Measurements from ENCODE around the gene GNA15.

GNA15 gene

DNA sequence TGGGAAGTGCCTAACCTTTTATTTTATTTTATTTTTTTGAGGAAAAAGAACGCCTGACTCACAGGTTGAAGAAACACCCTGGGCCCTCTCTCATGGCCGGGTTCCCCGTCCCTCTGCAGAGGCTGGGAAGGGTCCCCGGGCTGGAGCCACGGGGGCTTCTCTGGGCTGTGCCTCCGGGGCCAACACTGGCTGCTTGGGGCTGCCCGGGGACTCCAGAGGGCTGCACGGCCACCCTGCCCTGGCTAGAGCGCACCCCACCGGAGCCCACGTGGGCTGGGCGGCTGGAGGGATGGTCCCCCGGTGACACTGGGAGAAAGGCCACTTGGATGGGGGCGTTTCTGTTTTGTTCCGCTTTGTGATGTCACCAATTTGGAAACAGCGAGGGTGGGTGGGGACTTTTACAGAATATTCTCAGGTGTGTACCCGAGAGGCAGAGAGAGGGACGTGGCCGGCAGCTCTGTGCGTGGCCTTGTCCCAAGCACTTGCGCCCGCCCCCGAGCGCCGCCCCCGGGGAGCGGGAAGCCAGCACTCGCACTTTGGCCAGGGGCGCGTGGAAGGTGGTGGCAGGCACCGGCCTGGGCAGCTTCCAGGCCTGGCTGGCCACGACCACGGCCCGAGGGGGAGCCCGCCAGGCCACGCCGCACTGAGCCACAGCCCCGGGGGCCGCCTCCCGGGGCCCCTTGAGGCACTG is 13.9 kb upstream of the GNA15 start:
- no peak for DNase-seq
- TF ChIP-seq GATA1 (IDR thresholded peaks at IDR 0.05; ENCODE audit: low read depth, low read length) (no peak), POLR2A (IDR thresholded peaks at IDR 0.05; ENCODE audit: low read length) (no peak)

GRCh38 chr19:3122512-3122870 is 13.3 kb upstream of the GNA15 start:
- TF ChIP-seq POLR2A (IDR thresholded peaks at IDR 0.05; ENCODE audit: low read length) (no peak), GATA1 (IDR thresholded peaks at IDR 0.05; ENCODE audit: low read depth, low read length) (no peak)
- DNase-seq = no peak

- TF ChIP-seq POLR2A (IDR thresholded peaks at IDR 0.05; ENCODE audit: low read length) (no peak), GATA1 (IDR thresholded peaks at IDR 0.05; ENCODE audit: low read depth, low read length) (no peak)
- DNase-seq = no peak
Observed at GRCh38 chr19:3123088-3123721, 12.6 kb upstream of the GNA15 start.

DNA sequence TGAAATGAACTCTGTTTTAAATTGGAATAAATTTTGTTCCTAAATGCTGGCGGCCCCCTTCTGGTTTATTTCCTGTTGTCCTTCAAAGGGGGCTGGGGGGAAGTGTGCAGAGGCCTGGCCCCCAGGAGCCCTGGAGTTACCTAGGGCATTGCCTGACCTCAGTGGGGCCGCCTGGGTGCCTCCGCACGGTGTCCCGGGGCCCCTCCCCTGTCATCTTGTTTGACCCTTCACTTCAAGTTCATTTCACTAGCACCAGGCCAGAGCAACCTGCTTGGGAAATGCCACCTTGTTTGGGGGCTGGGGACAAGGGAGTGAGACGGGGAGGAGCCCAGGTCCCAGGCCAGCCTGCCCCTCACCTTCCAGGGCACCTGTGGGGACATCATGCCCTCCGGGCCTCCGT is 11.9 kb upstream of the GNA15 start:
- no peak for DNase-seq
- TF ChIP-seq POLR2A (IDR thresholded peaks at IDR 0.05; ENCODE audit: low read length) (no peak), GATA1 (IDR thresholded peaks at IDR 0.05; ENCODE audit: low read depth, low read length) (no peak)

GRCh38 chr19:3124630-3125029 is 11.2 kb upstream of the GNA15 start:
- TF ChIP-seq GATA1 (IDR thresholded peaks at IDR 0.05; ENCODE audit: low read depth, low read length) (no peak), POLR2A (IDR thresholded peaks at IDR 0.05; ENCODE audit: low read length) (no peak)
- DNase-seq = no peak

DNA sequence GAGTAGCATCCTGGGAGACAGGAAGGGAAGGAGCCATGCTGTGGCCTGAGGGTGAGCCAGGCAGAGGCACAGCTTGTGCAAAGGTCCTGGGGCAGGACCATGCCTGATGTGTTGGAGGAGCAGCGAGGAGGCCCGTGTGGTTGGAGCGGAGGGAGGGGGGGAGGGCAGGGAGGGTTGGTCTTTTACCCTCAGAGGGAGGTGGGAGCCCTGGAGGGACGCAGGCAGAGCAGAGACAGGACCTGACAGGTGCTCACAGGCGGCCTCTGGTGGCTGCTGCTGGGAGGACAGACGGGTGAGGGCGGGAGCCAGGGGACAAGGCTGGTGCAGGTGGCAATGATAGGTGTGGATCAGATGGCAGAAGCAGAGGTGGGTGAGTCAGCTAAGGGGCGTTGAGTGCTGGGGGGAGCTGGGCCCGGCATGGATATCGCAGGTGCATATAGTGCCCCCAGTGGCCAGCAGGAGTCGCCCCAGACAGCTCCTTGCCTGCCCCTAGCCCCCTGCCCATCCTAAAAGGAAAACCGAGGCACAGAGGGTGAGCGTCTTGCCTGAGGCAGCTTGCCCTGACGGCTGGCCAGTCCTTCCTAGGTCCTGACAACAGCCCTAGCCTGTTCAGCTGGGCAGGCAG is 9.8 kb upstream of the GNA15 start:
- peak in 1 of 2 experiments; percentile 66 for DNase-seq
- no peak for TF ChIP-seq GATA1 (IDR thresholded peaks at IDR 0.05; ENCODE audit: low read depth, low read length)
- TF ChIP-seq POLR2A (IDR thresholded peaks at IDR 0.05; ENCODE audit: low read length) = no peak

- no peak for TF ChIP-seq POLR2A (IDR thresholded peaks at IDR 0.05; ENCODE audit: low read length)
- TF ChIP-seq GATA1 (IDR thresholded peaks at IDR 0.05; ENCODE audit: low read depth, low read length) = no peak
- DNase-seq = peak in 1 of 2 experiments; percentile 50
Observed at GRCh38 chr19:3129112-3129511, 6.7 kb upstream of the GNA15 start.

DNA sequence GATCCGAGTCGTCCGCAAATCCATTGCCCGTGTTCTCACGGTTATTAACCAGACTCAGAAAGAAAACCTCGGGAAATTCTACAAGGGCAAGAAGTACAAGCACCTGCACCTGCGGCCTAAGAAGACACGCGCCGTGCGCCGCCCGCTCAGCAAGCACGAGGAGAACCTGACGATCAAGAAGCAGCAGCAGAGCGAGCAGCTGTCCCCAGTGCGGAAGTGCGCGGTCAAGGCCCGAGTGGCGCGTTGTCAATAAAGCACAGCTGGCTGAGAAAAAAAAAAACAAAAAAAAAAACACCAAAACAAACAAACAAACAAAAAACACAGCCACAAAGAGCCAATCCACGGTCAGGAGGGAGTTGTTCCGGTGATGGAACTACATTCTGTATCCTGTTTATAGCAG is 4.7 kb upstream of the GNA15 start:
- DNase-seq = no peak
- TF ChIP-seq POLR2A (IDR thresholded peaks at IDR 0.05; ENCODE audit: low read length) (no peak), GATA1 (IDR thresholded peaks at IDR 0.05; ENCODE audit: low read depth, low read length) (no peak)

DNA sequence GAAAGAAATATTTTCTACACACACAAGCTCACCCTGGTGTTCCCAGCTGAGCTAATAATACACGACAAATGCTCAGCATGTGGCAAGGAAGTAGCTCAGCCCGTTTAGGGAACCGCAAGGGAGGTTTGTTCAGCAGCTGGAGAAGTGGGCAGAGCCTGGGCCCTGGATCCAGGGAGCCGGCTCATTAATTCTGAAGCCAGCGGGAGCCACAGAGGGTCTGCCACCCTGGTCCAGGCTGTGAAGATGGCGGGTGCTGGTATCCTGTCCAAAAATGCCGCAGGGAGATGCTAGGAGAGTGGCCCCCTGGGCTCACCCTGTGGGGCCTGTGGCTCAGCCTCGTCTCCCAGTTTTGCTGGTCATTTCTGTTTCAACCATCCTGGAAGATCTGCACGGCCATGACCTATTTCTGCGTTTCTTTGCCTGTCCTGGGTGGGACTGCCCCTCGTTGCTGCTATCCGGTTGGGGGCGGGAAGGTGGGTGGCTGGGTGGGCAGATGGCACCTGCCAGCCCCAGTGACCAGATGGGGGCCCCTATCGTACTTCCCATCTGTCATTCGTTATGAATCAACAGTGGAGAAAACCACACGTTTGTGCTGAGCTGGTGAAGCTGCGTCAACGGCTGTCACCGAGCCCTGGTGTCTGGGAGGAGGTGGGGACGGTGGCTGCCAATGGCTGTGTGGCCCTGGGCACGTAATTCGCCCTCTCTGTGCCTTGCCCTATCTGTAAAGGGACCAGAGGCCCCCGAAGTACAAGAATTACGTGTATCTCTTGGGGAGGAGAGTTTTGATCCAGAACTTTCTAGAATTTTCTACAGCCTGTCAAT is 2.7 kb upstream of the GNA15 start:
- TF ChIP-seq POLR2A (IDR thresholded peaks at IDR 0.05; ENCODE audit: low read length) (peak; percentile 63), GATA1 (IDR thresholded peaks at IDR 0.05; ENCODE audit: low read depth, low read length) (no peak)
- peak; percentile 76 to 90 for DNase-seq

DNA sequence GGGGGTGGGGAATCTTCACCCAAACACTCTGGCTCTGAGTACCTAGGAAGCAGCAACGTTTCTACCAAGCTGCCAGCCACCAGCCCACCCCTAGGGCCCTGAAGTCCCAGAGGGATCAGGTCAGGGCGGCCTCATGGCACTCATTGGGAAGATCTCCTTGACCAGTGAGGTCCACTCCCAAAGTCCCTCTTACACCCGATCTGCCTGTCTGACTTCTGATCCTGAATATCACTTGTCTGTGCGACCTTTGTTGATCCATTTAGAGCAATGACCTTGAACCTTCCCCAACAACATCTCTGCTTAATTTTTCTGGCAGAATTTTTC is 2.1 kb upstream of the GNA15 start:
- DNase-seq = no peak

DNA sequence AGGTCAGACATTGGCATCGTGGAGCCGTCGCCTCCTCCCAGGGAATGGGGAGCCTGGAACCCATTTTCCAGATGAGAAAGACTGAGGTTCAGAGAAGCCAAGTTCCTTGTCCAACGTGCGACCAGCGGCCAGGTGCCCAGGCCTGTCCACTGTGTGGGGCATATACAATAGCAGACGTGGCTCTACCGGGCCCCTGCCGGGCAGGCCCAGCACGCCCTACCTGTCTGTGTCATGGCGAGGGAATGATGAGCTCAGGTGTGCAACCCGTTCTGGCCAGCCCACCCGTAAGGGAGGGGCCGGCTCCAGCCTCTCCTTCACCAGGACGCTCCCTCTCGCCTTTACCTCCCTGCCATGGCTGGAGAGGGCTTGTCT is 837 bp downstream of the GNA15 start:
- no peak for DNase-seq
- TF ChIP-seq POLR2A (IDR thresholded peaks at IDR 0.05; ENCODE audit: low read length) (peak; percentile 15), GATA1 (IDR thresholded peaks at IDR 0.05; ENCODE audit: low read depth, low read length) (no peak)

More for the DNA sequence above, 2.1 kb upstream of the GNA15 start:
- no peak for TF ChIP-seq GATA1 (IDR thresholded peaks at IDR 0.05; ENCODE audit: low read depth, low read length)
- TF ChIP-seq POLR2A (IDR thresholded peaks at IDR 0.05; ENCODE audit: low read length) = peak; percentile 10

DNA sequence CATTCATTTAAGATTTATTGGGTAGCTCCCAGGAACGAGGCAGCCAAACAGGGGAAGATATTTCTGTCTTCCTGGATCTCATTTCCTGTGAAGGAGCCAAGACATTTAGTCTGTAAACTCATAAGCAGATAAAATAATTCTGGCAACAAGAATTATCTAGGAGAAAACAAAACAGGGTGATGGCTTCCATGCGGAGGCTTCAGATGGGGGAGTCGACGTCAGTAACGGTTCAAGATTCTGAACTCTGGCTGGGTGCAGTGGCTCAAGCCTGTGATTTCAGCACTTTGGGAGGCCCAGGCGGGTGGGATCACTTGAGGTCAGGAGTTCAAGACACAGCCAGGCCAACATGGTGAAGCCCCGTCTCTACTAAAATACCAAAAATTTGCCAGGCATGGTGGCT is 1.3 kb downstream of the GNA15 start:
- TF ChIP-seq GATA1 (IDR thresholded peaks at IDR 0.05; ENCODE audit: low read depth, low read length) = no peak
- DNase-seq = no peak

DNA sequence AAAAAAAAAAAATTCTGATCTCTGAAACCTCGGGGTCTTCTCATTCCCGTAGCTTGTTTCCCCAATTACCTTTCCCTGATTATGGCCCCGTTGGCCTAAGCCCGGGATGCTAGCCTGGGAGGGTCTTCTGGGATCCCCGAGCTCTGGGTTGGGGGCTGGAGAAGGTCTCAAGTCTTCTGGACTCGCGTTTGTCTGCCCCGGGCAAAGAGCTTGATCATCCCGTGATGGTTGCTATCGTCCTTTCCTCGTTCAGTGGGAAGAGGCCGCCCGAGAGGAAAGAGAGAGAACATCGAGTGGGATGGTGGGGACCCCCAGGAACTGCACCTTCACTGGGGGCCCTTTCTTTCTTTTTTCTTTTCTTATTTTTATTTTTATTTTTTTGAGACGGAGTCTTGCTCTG is 2.4 kb downstream of the GNA15 start:
- no peak for DNase-seq
- TF ChIP-seq GATA1 (IDR thresholded peaks at IDR 0.05; ENCODE audit: low read depth, low read length) = no peak
- no peak for TF ChIP-seq POLR2A (IDR thresholded peaks at IDR 0.05; ENCODE audit: low read length)

GRCh38 chr19:3140667-3141038 is 4.8 kb downstream of the GNA15 start:
- TF ChIP-seq POLR2A (IDR thresholded peaks at IDR 0.05; ENCODE audit: low read length) = no peak
- TF ChIP-seq GATA1 (IDR thresholded peaks at IDR 0.05; ENCODE audit: low read depth, low read length) = no peak
- no peak for DNase-seq

Measured in erythroblast (primary cell).